D721Med (cell line): ENCODE data around the gene APH1A.

Source experiments
- DNase-seq: peaks from one replicate; pipeline ENCODE4 v3.0.0; 2011; ENCODE audit warnings: low spot score; ENCODE audit not compliant: insufficient read length
- FAIRE-seq: peaks from 2 replicates; lab custom pipeline; 2011; peaks lifted over from hg19 to GRCh38; lab: Jason Lieb, UNC
- CTCF ChIP-seq: IDR thresholded peaks from 2 replicates; pipeline ENCODE4 v1.5.1; 2012; ENCODE audit warnings: mild to moderate bottlenecking, control low read depth; ENCODE audit not compliant: insufficient read depth; ENCODE audit errors: missing control alignments

Gene APH1A

GRCh38 chr1:150281758-150282557, 13.1 kb upstream of the APH1A start, which contains the start of gene CIART:
CIART (plus strand) TSS chr1:150282554; CDS start chr1:150283268, 714 bp downstream.
- TF ChIP-seq CTCF: no peak
- FAIRE-seq (no peak), DNase-seq (no peak)

GRCh38 chr1:150281221-150281757, 12.5 kb upstream of the APH1A start:
- FAIRE-seq: no peak
- TF ChIP-seq CTCF: peak; percentile 81
- DNase-seq: no peak

- no peak for TF ChIP-seq CTCF
- FAIRE-seq (no peak), DNase-seq (no peak)
Measured at GRCh38 chr1:150280138-150280707, 11.4 kb upstream of the APH1A start.

GRCh38 chr1:150273311-150273710, 4.5 kb upstream of the APH1A start:
- FAIRE-seq (no peak), DNase-seq (no peak)
- TF ChIP-seq CTCF: no peak

GRCh38 chr1:150271291-150271959, 2.6 kb upstream of the APH1A start:
- FAIRE-seq: no peak
- no peak for DNase-seq
- TF ChIP-seq CTCF: no peak

- TF ChIP-seq CTCF: no peak
- no peak for DNase-seq
- no peak for FAIRE-seq
Measured at GRCh38 chr1:150269451-150269850, 635 bp upstream of the APH1A start.
